Osteocyte (in vitro differentiated cells): ENCODE measurements around the gene KCNE3. TPM values are rescaled to one million over a fixed set of nuclear protein-coding genes. Genes with fewer than 3 reads are reported as not detected.

Experiments
- DNase-seq: peaks from one replicate; pipeline ENCODE4 v3.0.0; 2021; ENCODE audit warnings: mixed read lengths; ENCODE audit not compliant: unreplicated experiment; ENCODE audit errors: extremely low spot score
- H3K27ac Mint-ChIP-seq: one replicate; pipeline ENCODE4 v1.8.0; 2021; ENCODE audit warnings: mild to moderate bottlenecking, mixed read lengths; ENCODE audit not compliant: unreplicated experiment
- H3K27me3 Mint-ChIP-seq: one replicate; pipeline ENCODE4 v1.8.0; 2021; ENCODE audit warnings: mixed read lengths; ENCODE audit not compliant: unreplicated experiment
- H3K36me3 Mint-ChIP-seq: one replicate; pipeline ENCODE4 v1.8.0; 2021; ENCODE audit warnings: mixed read lengths; ENCODE audit not compliant: unreplicated experiment
- H3K4me1 Mint-ChIP-seq: one replicate; pipeline ENCODE4 v1.8.0; 2021; ENCODE audit warnings: mixed read lengths; ENCODE audit not compliant: unreplicated experiment
- H3K4me3 Mint-ChIP-seq: one replicate; pipeline ENCODE4 v1.8.0; 2021; ENCODE audit warnings: mild to moderate bottlenecking, moderate library complexity, mixed read lengths; ENCODE audit not compliant: unreplicated experiment
- H3K9me3 Mint-ChIP-seq: one replicate; pipeline ENCODE4 v1.8.0; 2021; ENCODE audit warnings: mixed read lengths; ENCODE audit not compliant: unreplicated experiment
- CTCF ChIP-seq: fragments of 200-600 bp; sonication (generic); IDR thresholded peaks from 2 replicates; pipeline ENCODE4 v1.5.0; 2021; ENCODE audit warnings: antibody characterized with exemption, mild to moderate bottlenecking, moderate library complexity
- total RNA-seq: library from RNA; stranded (reverse); gene quantifications from 2 replicates; pipeline ENCODE4 v1.2.1, GENCODE V29; 2021

Gene KCNE3
- total RNA-seq, 1 donor from 2014 or later: not detected

- H3K36me3 Mint-ChIP-seq: no peaks in the 10 kb centered on the region
- H3K4me1 Mint-ChIP-seq: peaks cover 6% of the 10 kb centered on the region
- H3K9me3 Mint-ChIP-seq: no peaks in the 10 kb centered on the region
- H3K27me3 Mint-ChIP-seq: peaks cover 6% of the 10 kb centered on the region
- TF ChIP-seq CTCF: no peak
- H3K27ac Mint-ChIP-seq: no peak overlapping the region
- peak; percentile 68 for DNase-seq
- no peak overlapping the region for H3K4me3 Mint-ChIP-seq
These were observed 9.2 kb upstream of the KCNE3 start for GRCh38 chr11:74476536-74476935.

DNA sequence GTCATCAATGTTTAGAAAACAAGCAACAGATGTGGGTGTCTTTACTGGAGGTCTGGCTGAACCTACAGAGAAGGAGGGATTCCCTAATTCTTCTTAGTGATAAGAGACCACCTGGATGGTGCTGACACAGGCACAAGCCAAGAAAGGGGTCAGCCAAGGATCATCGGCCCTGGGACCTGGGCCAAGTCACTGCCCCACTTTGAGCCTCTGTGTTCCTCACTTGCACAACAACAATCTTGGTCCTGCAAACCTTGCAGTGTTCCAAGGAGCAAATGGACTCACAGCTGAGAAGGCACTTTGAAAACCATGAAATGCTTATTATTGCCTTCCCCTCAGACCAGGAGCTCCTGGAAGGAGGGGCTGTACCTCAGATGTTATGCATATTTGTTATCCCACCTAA is 7.0 kb upstream of the KCNE3 start:
- TF ChIP-seq CTCF: no peak
- DNase-seq: peak; percentile 57
- Mint-ChIP-seq H3K4me1 (peaks cover 6% of the 10 kb centered on the region), H3K27ac (no peak overlapping the region), H3K4me3 (no peak overlapping the region), H3K27me3 (peaks cover 6% of the 10 kb centered on the region), H3K36me3 (no peaks in the 10 kb centered on the region), H3K9me3 (no peaks in the 10 kb centered on the region)

GRCh38 chr11:74473382-74474173 is 6.2 kb upstream of the KCNE3 start:
- Mint-ChIP-seq H3K4me3 (no peak overlapping the region), H3K27me3 (peaks cover 6% of the 10 kb centered on the region), H3K36me3 (no peaks in the 10 kb centered on the region), H3K27ac (no peak overlapping the region), H3K9me3 (no peaks in the 10 kb centered on the region), H3K4me1 (peaks cover 1% of the 10 kb centered on the region)
- DNase-seq: peak; percentile 66
- TF ChIP-seq CTCF: no peak

GRCh38 chr11:74471668-74472429 is 4.5 kb upstream of the KCNE3 start:
- Mint-ChIP-seq H3K4me3 (no peak overlapping the region), H3K36me3 (no peaks in the 10 kb centered on the region), H3K27ac (no peak overlapping the region), H3K4me1 (peaks cover 9% of the 10 kb centered on the region), H3K9me3 (no peaks in the 10 kb centered on the region), H3K27me3 (peaks cover 6% of the 10 kb centered on the region)
- no peak for TF ChIP-seq CTCF
- DNase-seq: peak; percentile 23

GRCh38 chr11:74471037-74471436 is 3.7 kb upstream of the KCNE3 start:
- peaks cover 10% of the 10 kb centered on the region for H3K4me1 Mint-ChIP-seq

More at GRCh38 chr11:74471037-74471436, 3.7 kb upstream of the KCNE3 start:
- H3K27me3 Mint-ChIP-seq: peaks cover 6% of the 10 kb centered on the region
- peak; percentile 27 for DNase-seq
- H3K36me3 Mint-ChIP-seq: no peaks in the 10 kb centered on the region
- no peak overlapping the region for H3K27ac Mint-ChIP-seq
- no peaks in the 10 kb centered on the region for H3K9me3 Mint-ChIP-seq
- TF ChIP-seq CTCF: no peak
- H3K4me3 Mint-ChIP-seq: no peak overlapping the region
